ENCODE measurements around the gene FSCN2.

Gene FSCN2

DNA sequence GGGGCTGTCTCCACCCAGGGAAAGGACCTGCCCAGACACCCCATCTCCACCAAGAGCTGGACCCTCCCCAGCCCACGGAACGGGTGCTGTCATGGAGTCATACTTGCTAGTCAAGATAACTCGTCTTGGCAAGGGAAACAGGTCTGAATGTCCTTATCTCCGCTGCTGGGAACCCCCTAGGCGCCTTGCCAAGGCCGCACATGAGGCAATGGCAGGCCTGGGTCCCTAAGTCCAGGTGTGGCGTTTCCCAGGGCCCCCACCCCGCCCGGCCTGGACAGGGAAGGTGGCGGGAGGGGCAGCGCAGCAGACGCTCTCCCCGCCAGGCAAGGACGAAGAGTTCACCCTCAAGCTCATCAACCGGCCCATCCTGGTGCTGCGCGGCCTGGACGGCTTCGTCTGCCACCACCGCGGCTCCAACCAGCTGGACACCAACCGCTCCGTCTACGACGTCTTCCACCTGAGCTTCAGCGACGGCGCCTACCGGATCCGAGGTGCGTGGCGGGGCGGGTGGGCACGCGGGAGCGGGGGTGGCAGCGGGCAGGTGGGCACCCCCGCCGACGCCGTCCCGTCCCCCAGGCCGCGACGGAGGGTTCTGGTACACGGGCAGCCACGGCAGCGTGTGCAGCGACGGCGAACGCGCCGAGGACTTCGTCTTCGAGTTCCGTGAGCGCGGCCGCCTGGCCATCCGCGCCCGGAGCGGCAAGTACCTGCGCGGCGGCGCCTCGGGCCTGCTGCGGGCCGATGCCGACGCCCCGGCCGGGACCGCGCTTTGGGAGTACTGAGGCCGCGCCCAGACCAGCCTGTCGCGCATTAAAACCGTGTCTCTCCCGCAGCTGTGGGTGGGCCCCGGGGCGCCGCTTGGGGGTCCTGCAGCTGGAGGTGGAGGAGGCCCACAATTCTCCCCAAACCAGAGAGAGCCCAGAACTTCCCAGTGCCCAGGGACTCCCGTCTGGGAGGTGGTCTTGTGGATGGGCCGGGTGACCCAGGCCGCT, 8.4 kb downstream of the FSCN2 start:
- ATAC-seq, result peak; percentile 3; the same call in 1 of the 3 replicates
- no peak for TF ChIP-seq GLIS3 (CRISPR knock-in tag; IDR thresholded peaks at IDR 0.05)
- TF ChIP-seq SNAI2 (CRISPR knock-in tag; IDR thresholded peaks at IDR 0.05), result no peak
- TF ChIP-seq ARNTL (CRISPR knock-in tag; IDR thresholded peaks at IDR 0.05; ENCODE audit: borderline replicate concordance, low read depth), result no peak
- TF ChIP-seq PPARA (CRISPR knock-in tag; IDR thresholded peaks at IDR 0.05; ENCODE audit: borderline replicate concordance), result no peak
- TF ChIP-seq ISL1 (CRISPR knock-in tag; IDR thresholded peaks at IDR 0.05), result no peak
- TF ChIP-seq, protein P1, sequence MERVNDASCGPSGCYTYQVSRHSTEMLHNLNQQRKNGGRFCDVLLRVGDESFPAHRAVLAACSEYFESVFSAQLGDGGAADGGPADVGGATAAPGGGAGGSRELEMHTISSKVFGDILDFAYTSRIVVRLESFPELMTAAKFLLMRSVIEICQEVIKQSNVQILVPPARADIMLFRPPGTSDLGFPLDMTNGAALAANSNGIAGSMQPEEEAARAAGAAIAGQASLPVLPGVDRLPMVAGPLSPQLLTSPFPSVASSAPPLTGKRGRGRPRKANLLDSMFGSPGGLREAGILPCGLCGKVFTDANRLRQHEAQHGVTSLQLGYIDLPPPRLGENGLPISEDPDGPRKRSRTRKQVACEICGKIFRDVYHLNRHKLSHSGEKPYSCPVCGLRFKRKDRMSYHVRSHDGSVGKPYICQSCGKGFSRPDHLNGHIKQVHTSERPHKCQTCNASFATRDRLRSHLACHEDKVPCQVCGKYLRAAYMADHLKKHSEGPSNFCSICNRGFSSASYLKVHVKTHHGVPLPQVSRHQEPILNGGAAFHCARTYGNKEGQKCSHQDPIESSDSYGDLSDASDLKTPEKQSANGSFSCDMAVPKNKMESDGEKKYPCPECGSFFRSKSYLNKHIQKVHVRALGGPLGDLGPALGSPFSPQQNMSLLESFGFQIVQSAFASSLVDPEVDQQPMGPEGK (CRISPR knock-in tag; IDR thresholded peaks at IDR 0.05; ENCODE audit: borderline replicate concordance), result no peak
- TF ChIP-seq ZFP3 (CRISPR knock-in tag; IDR thresholded peaks at IDR 0.05), result no peak
- no peak for TF ChIP-seq OSR1 (CRISPR knock-in tag; IDR thresholded peaks at IDR 0.05)
- no peak for TF ChIP-seq ZC3H10 (CRISPR knock-in tag; IDR thresholded peaks at IDR 0.05)
- no peak for TF ChIP-seq TCF4 (CRISPR knock-in tag; IDR thresholded peaks at IDR 0.05; ENCODE audit: borderline replicate concordance)
- TF ChIP-seq, protein P2, sequence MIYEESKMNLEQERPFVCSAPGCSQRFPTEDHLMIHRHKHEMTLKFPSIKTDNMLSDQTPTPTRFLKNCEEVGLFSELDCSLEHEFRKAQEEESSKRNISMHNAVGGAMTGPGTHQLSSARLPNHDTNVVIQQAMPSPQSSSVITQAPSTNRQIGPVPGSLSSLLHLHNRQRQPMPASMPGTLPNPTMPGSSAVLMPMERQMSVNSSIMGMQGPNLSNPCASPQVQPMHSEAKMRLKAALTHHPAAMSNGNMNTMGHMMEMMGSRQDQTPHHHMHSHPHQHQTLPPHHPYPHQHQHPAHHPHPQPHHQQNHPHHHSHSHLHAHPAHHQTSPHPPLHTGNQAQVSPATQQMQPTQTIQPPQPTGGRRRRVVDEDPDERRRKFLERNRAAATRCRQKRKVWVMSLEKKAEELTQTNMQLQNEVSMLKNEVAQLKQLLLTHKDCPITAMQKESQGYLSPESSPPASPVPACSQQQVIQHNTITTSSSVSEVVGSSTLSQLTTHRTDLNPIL (CRISPR knock-in tag; IDR thresholded peaks at IDR 0.05; ENCODE audit: low read depth), result no peak
- TF ChIP-seq ZNF70 (CRISPR knock-in tag; IDR thresholded peaks at IDR 0.05), result no peak
- no peak for TF ChIP-seq ESRRG (CRISPR knock-in tag; IDR thresholded peaks at IDR 0.05)

DNA sequence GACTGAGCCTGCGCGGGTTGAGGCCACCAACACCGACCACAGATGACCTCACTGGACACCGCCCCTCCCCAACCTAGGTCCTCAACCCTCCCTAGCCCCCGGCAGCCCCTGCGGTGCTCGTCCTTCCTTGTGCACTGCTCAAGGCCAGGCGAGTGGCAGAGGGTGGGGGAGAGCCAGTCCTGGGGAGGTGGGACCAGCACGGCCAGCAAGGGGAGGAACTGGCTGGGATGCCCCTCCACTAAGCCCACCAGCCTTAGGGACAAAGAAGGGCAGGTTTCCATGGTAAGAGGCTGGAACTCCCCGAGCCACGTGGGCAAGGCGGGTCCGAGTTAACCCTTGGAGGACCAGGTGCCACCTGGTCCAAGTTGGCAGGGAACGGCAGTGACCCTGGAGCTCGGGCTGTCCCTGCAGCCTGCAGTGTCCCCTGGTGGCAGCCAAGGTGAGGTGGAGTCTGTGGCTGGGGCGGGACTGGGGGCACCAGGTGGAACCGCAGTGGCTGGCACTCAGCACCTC, 9.2 kb downstream of the FSCN2 start:
- peak; percentile 27 for ATAC-seq
- TF ChIP-seq PPARA (CRISPR knock-in tag; IDR thresholded peaks at IDR 0.05; ENCODE audit: borderline replicate concordance) (no peak), CSDC2 (CRISPR knock-in tag; IDR thresholded peaks at IDR 0.05) (no peak), OSR1 (CRISPR knock-in tag; IDR thresholded peaks at IDR 0.05) (no peak), ZFP30 (CRISPR knock-in tag; IDR thresholded peaks at IDR 0.05) (no peak), RARB (CRISPR knock-in tag; IDR thresholded peaks at IDR 0.05) (no peak), BACH2 (CRISPR knock-in tag; IDR thresholded peaks at IDR 0.05; ENCODE audit: borderline replicate concordance) (no peak), GLIS3 (CRISPR knock-in tag; IDR thresholded peaks at IDR 0.05) (no peak), ZC3H10 (CRISPR knock-in tag; IDR thresholded peaks at IDR 0.05) (no peak)
- TF ChIP-seq, protein P3, sequence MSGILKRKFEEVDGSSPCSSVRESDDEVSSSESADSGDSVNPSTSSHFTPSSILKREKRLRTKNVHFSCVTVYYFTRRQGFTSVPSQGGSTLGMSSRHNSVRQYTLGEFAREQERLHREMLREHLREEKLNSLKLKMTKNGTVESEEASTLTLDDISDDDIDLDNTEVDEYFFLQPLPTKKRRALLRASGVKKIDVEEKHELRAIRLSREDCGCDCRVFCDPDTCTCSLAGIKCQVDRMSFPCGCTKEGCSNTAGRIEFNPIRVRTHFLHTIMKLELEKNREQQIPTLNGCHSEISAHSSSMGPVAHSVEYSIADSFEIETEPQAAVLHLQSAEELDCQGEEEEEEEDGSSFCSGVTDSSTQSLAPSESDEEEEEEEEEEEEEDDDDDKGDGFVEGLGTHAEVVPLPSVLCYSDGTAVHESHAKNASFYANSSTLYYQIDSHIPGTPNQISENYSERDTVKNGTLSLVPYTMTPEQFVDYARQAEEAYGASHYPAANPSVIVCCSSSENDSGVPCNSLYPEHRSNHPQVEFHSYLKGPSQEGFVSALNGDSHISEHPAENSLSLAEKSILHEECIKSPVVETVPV (CRISPR knock-in tag; IDR thresholded peaks at IDR 0.05), result no peak
- TF ChIP-seq, protein P1 (CRISPR knock-in tag; IDR thresholded peaks at IDR 0.05; ENCODE audit: borderline replicate concordance), result no peak

DNA sequence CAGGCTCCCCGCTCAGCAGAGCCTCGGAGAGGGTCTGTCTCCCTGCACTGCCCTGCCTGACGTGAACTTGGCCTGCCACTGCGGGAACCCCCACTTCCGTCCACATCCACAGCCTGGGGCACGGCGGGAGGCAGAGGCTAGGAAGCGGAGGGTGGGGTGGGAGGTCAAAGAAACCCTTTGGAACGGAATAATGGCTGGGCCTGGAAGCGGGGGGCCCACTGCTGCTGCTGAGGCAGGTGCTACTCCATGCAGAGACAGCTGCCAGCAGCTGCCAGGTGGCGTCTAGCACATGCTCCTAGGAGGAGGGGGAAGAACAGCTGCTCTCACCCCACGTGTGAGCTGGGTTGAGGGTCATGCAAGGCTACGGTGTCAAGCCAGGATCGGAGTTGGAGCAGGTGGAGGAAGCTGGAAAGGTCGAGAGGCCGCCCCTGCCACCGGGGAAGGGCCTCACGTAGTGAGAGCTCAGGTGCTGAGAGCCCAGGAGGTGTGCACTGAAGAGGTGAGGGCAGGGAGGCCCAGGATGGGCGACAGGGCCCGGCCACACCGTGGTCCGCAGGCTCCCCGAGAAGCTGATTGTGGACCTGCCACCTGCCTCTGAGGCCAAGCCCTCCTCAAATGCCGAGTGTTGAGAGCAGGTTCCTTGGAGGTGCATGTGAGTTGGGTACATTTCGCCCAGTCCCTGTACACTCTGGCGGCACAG, 9.8 kb downstream of the FSCN2 start:
- ATAC-seq, result no peak
- TF ChIP-seq RARB (CRISPR knock-in tag; IDR thresholded peaks at IDR 0.05) (no peak), ARNTL (CRISPR knock-in tag; IDR thresholded peaks at IDR 0.05; ENCODE audit: borderline replicate concordance, low read depth) (no peak), ZNF70 (CRISPR knock-in tag; IDR thresholded peaks at IDR 0.05) (no peak), TOX (CRISPR knock-in tag; IDR thresholded peaks at IDR 0.05; ENCODE audit: borderline replicate concordance) (no peak), TCF4 (CRISPR knock-in tag; IDR thresholded peaks at IDR 0.05; ENCODE audit: borderline replicate concordance) (no peak), SNAI2 (CRISPR knock-in tag; IDR thresholded peaks at IDR 0.05) (no peak), ZFP30 (CRISPR knock-in tag; IDR thresholded peaks at IDR 0.05) (no peak), CSDC2 (CRISPR knock-in tag; IDR thresholded peaks at IDR 0.05) (no peak), ZFP3 (CRISPR knock-in tag; IDR thresholded peaks at IDR 0.05) (no peak), PPARA (CRISPR knock-in tag; IDR thresholded peaks at IDR 0.05; ENCODE audit: borderline replicate concordance) (no peak), GLIS3 (CRISPR knock-in tag; IDR thresholded peaks at IDR 0.05) (no peak)
- TF ChIP-seq, protein P4, sequence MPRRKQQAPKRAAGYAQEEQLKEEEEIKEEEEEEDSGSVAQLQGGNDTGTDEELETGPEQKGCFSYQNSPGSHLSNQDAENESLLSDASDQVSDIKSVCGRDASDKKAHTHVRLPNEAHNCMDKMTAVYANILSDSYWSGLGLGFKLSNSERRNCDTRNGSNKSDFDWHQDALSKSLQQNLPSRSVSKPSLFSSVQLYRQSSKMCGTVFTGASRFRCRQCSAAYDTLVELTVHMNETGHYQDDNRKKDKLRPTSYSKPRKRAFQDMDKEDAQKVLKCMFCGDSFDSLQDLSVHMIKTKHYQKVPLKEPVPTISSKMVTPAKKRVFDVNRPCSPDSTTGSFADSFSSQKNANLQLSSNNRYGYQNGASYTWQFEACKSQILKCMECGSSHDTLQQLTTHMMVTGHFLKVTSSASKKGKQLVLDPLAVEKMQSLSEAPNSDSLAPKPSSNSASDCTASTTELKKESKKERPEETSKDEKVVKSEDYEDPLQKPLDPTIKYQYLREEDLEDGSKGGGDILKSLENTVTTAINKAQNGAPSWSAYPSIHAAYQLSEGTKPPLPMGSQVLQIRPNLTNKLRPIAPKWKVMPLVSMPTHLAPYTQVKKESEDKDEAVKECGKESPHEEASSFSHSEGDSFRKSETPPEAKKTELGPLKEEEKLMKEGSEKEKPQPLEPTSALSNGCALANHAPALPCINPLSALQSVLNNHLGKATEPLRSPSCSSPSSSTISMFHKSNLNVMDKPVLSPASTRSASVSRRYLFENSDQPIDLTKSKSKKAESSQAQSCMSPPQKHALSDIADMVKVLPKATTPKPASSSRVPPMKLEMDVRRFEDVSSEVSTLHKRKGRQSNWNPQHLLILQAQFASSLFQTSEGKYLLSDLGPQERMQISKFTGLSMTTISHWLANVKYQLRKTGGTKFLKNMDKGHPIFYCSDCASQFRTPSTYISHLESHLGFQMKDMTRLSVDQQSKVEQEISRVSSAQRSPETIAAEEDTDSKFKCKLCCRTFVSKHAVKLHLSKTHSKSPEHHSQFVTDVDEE (CRISPR knock-in tag; IDR thresholded peaks at IDR 0.05), result no peak
- TF ChIP-seq, protein P2 (CRISPR knock-in tag; IDR thresholded peaks at IDR 0.05; ENCODE audit: low read depth), result no peak
- TF ChIP-seq, protein P5, sequence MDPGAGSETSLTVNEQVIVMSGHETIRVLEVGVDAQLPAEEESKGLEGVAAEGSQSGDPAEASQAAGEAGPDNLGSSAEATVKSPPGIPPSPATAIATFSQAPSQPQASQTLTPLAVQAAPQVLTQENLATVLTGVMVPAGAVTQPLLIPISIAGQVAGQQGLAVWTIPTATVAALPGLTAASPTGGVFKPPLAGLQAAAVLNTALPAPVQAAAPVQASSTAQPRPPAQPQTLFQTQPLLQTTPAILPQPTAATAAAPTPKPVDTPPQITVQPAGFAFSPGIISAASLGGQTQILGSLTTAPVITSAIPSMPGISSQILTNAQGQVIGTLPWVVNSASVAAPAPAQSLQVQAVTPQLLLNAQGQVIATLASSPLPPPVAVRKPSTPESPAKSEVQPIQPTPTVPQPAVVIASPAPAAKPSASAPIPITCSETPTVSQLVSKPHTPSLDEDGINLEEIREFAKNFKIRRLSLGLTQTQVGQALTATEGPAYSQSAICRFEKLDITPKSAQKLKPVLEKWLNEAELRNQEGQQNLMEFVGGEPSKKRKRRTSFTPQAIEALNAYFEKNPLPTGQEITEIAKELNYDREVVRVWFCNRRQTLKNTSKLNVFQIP (CRISPR knock-in tag; IDR thresholded peaks at IDR 0.05; ENCODE audit: borderline replicate concordance, low read depth), result no peak
